DMS114 treated with DMSO at 0.1 percent for 48 hours (cell line): Measurements from ENCODE around the gene PLCG1.

Experiments used
- DNase-seq: peaks from one replicate; lab custom pipeline; 2025; ENCODE audit not compliant: unreplicated experiment; lab: John Stamatoyannopoulos, UW

Gene PLCG1

DNA sequence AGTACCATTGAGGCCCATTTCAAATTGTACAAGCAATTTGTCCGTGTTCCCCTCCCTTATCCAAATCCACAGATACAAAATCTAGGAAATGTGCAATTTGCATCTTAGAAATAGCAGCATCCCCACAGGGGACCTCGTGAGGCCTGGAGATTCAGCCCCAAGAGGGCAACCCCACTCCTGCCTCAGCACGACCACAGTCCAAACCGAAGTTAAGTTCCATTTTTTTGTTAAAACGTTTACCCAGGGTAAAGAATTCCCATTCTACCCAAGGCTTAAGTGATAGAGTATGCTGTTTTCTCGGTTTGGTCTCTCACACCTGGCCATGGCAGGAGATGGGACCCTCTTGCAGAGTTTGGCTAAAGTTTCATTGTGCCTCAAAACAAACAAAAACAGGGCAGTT is 41.2 kb downstream of the PLCG1 start:
- no peak for DNase-seq

DNA sequence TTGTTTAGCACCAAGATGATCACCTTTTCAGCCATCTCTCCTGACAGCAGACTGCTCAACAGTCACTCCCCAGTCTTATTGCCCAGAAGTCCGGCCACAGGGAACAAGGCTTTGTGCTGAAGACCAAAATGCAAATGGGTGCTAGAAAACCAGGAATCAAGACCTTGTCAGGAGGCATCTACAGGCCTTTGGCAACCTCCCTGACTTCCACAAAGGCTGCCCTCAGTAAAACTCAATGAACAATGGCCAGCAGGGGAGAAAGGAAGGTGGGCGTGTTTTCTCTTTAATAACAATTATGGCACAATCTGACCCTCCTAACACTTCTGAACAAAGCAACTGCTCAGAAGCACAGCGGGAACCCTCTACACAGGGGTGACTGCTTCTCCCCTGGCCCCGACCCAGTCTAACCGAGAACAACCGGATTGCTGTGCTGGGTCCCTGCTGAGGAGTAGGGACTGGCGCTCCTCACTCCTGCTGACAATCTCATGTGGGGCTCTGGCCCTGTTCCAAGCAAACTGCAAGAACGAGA is 41.6 kb downstream of the PLCG1 start:
- no peak for DNase-seq

DNA sequence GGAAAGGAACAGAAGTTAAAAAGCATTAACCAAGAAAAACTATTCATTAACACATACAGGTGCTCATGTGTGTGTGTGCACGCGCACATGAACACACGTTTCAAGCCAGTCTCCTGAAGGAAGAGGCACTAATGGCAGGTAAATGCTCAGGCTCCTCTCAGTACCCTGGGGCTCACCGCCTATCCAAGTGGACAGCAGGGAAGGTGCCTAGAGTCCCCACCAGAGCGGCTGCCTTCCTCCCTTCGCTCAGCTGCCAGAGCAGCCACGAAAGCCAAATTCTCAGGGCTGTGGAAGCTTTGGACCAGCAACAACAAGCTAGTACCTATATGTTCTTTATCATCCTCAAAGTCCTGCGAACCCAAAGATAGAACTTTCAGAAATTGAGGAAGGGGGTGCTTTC is 42.6 kb downstream of the PLCG1 start:
- no peak for DNase-seq

DNA sequence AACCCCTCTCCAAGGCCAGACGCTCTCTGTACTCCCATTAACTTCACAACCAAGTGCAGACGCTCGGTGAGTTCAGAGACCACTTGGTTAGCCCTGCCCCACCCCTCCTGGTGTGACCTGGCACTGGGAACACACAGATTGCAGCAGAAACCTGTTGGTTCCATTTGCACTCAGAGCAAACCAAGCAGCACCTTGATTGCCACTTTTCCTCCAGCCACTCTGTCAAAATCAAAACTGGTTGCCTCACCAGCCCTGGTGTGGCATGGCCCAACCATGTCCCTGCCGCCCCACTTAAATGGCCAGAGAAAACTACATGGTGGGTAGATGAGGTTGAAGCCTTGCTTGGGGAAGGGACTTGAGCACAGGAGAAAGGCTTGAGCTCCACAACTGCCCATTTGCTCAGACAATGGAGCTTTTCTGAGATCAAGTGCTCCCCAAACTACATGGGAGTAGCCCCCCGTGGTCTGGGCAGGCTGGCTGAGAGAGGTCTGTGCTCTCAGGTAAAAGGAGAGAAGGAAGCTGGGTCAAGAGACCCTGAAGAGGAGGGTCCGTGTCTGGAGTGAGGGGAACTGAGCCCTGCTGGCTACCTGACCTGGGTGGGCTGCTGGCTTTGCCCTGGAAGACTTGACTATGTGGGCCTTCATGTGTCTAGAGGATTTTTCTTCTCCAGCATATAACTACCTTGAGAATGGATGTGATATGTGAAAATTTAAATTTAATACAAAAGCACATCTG is 43.4 kb downstream of the PLCG1 start:
- no peak for DNase-seq

DNA sequence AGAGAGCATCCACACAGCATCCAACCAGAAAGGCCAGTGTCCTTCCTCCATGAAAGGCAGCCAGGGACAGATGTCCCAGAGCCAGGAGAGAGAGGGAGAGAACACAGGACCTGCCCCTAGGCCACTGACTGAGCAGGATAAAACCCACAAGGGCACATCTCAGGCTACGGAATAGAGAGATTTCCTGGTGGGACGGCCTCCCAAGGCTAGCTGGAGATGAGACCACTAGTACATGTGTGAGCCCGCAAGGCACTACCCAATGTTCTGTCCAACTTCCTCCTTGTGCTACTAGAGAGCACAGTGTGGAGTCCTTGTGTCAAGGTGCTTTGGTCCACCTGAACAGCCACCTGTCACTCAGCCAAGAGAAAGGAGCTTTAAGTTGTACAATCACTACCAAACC is 44.2 kb downstream of the PLCG1 start:
- DNase-seq = no peak

DNA sequence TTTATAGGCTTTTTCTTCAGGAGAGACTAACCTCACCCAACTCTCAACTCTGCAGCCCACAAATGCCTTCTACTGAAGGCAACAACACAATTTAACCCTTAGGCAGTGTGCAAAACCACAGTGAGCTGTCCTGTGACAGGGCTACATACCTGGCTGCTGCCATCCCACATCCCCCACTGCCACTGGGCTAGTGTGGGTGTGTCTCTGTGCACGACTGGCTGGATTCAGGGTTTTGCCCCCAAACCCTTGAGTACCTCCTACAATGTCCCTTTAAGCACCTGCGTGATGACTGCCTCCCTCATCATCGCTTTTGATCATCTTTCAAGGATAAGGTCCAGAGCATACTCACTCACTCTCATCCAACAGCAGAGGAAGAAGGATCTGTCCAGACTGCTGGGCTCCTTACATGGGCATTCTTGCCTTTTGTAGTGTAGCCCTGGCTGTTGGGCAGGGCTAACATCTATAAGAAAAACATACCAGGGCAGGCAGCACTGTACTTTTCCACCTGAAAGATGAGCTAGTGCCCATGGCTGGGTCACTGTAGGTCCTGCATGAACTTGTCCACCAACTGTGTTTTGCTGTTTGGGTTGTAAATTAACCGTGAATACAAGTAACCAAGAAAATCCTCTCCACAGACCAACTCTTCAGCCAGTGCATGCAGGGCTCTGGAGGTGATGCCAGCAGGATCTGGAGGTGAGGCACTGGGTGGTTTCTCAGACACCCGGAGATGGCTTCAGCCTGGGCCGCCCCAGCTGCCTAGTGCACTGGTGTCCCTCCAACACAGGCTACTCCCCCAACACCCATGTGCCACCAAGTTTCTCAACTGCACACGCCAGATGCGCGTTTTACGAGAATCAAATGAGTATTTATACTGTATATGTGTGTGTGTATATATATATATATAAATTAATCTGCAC is 45.2 kb downstream of the PLCG1 start:
- no peak for DNase-seq

DNA sequence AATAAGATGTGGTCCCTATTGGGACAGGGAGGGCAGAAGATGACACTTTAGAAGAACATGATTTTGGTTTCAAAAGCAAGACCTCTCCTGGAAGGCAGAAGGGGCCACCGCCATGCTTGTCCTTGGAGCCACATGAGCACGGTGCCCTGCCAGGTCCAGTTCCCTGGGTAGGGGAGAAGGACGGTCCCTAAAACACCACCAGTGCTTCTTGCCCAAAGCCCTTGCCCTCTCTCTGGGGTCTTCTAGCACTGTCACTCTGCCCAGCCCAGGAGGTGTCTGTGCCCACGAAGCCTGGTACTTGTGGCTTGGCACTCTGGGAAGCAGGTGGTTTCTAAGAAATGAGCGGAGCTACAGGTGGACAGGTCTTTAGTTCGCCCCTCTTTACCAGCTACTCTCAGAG is 46.0 kb downstream of the PLCG1 start:
- no peak for DNase-seq

DNA sequence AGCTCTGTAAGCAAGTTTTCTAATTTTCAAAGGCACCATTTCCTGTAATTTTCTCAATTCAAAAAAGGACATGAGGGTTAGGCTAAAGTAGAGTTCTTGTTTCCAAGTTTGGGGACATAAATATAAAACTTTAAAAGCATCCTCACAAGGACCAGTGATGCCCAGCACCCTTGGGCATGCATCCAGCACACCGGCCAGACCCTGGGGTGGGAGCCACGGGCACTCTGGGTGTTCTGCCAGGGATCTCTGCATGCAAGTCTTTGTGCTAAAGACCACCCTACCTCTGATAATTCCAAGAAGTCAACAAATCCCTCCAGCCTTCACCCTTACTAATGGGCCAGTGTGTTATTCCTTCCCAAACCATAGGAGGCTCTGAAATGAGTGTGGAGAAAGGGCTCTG is 46.5 kb downstream of the PLCG1 start:
- no peak for DNase-seq

DNA sequence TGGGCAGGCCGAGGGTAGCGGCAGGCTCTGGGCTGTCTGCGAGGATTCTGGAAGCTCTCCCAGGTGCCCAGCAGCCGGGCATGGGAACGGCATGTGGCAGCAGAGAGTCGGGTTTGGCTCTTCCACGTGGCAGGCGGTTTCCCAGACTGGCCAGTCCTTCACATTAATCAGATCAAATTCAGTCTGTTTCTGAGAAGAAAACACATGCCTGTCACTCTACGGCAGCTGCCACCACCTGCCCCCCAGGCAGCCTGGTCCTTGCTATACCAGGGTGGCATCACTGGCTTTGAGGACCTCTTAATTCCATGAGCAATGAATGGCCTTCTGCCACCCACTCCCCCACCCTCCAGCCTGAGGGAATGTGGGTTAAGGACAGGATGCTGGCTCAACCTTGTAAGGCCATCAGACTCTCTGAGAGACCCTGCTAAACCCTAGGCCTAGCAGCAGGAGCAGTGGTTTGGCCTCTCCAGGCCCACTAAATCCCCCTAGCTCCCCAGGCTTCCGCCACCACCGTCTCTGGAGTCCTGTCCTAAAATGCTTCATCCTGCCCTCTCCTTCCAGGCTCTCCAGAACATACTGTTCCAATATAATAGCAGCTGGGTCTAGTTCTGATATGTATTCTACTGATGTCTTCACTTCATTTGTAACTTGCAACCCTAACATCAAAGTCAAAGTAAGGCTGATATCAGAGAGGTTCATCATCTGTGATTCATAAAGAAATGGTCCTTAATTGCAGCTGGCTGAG is 47.8 kb downstream of the PLCG1 start:
- no peak for DNase-seq

DNA sequence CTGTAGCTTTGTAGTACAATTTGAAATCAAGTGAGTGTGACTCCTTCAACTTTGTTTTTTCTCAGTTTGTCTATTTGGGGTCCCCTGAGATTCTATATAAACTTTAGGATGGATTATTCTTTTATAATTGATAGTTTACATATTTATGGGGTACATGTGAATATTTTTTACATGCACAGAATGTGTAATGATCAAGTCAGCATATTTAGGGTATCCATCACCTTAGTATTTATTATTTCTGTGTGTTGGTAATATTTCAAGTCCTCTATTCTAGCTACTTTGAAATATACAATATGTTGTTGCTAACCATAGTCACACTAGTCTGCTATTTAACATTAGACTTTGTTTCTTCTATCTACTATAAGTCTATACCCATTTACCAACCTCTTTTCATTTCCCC is 50.3 kb downstream of the PLCG1 start:
- no peak for DNase-seq

DNA sequence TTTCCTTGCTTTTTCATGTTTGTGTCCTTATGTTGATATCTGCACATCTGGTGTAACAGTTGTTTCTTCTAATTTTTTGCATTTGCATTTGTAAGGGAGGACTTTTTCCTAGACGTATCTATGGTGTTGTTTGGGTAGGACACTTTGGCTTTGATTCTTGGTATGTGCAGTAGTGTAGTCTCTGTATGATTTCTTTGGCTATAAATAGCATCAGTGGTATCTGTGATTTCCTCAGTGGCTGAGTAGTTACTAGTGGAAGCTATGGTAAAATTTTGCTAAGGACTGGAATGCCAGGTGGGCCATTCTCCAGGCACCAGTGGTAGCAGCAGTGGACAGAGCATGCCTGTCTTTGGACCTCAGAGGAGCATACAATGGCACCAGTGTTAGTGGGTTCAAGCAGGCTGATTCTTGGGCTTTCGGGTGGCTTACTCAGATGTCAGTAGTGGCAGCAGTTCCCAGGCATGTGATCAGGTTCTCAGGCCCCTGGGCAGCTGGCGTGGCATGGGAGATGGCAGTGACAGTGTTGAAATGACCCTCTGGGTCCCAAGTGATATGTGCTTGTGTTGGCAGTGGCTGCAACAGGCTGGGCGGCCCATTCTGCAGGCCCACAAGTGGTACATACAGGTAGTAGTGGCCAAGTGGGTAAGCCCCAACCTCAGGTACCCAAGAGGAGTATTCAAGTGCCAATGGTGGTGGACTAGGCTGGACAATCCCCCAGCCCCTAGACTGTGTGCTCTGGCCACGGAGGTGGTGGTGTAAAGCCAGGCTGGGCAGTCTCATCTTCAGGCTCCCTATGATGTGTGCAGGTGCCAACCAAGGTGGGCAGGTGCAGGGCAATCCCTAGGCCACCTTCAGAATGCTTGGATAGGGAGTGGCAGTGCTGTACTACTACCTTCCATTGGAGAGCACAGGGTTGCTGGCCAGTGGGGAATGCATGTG is 54.5 kb downstream of the PLCG1 start:
- no peak for DNase-seq

DNA sequence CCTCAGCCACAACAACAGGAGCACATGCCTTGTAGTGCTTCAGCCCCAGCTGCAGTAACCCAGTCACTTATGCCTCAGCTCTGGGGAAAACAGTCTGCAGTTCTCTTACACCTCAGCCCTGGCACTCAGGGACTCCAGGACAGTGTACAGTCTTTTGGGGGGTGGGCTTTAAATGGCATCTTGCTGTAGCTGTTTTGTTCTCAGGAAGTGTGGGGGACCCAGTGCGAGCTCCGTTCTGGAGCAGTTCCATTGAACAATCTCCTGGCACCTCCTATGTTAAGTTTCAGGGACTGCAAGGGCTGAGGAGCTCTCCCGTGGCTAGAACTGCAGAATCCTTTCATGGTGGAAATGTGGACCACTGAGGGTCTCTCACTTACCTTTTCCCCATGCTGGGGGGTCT is 55.2 kb downstream of the PLCG1 start:
- DNase-seq = no peak

DNA sequence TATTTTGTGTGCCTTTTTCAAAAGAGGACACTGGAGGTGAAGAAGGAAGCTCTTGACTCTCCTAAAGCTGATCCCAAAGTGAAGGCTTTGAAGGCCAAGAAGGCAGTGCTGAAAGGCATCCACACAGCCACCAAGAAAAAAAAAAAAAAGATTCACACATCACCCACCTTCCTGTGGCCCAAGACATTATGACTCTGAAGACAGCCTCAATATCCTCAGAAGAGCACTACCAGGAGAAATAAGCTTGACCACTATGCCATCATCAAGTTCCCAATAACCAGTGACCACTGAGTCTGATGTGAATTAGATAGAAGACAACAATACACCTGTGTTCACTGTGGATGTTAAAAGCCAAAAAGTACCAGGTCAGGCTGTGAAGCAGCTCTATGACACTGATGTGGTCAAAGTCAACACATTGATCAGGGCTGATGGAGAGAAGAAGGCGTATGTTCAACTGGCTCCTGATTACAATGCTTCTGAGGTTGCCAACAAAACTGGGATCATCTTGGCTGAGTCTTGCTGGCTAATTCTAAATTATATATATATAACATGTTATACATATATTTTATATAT is 59.4 kb downstream of the PLCG1 start:
- DNase-seq = no peak

DNA sequence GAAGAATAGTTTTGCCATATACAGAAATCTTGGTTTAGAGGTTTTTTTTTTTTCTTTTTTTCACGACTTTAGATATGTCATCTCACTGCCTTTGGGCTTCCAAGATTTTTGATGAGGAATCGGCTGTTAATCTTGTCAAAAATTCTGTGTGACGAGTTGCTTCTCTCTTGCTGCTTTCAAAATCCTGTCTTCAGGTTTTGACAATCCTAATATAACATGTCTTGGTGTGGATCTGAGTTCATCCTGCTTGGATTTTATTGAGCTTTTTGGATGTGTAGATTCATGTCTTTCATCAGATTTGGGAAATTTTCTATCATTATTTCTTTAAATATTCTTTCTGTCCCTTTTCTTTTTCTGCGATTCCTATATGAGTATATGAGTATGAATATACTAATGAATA is 61.1 kb downstream of the PLCG1 start:
- DNase-seq = no peak

DNA sequence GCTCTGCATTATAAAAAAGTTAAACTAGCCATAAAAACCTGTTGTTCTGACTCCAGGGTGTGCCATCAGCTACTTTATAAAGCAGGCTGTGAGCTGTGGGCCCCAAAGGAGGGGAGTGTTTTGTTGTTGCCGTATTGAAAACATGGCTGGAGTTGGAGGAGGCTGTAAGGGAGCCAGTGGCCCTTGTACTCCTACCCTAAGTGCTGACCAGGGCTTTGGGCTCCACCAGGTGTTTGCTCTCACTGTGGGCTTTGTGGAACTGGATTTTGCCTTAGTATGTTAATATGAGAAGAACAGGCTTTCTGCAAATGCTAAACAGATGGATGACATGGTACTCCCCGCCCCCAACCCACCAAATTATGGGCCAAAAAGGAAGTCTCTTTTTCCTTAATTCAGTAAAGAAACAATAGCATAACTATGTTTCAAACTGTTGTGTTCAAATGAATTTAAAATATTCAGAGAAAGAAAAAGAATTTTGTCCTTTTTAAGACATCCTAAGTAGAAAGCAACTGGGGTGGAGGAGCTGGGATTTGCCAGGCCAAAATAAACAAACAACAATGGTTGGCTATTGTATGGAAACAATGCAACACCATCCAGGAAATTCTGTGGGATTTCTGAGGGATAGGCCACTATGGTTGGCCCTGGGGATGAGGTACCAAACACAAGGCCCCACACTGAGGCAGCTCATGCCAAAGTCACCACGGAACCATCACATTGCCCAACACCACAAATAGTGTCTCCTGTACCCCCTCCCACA is 63.3 kb downstream of the PLCG1 start:
- no peak for DNase-seq

DNA sequence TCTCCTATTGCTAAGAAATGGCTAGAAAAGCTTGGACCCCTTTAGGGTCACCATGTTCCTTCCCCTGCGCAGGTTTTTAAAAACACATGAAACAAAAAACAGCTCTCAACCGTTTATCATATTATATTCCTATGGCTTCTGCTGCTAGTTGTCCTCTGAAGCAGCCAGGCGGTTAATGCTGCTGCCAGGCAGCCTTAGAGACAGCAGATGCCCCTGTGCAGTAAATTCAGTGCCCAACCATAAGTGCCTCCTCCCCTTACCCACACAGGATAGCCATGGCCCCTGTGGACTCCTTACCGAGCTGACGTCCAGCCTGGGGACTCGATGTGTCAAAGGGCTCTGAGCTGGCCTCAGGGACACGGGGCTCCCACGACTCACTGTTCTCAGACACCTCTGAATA is 64.4 kb downstream of the PLCG1 start:
- DNase-seq = no peak

DNA sequence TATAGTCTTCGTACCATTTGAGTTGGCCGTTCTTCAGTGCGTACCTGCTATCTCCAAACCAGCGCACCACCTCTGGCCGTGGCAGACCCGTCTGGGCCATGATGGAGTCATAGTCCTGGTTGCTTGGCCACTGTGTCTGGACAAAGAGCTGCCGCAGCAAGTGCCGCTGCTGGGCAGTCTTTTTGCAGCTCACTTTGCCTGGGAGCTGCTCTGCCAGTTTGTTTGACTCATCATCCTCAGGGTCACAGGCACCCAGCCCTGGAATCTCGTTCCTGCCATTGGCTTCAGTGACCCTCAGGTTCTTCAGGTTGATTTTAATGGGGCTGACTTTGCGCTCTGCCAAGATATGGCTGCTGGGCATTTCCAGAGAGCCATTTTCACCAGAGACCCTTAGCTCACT is 65.1 kb downstream of the PLCG1 start:
- DNase-seq = no peak

DNA sequence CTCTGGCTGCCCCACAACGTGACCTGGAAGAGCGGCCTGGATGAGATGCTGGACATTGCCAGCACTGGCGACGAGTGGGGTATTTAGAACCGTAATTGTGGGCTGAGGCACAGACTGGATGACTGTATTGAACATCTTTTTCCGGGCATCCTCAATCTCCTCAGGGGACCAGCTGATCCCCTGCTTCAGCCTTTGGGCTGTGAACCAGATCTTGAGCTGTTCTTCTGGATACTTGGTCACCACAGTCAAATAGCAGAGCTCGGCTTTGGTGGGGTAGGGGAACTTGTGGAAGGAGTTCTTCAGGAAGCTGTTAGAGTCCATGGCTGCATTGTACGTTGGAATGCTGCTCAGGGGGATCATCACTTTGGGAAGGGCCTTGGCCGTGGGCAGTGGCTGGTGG is 66.3 kb downstream of the PLCG1 start:
- no peak for DNase-seq
